ENCODE results near the gene DNAJC5G.

DNA sequence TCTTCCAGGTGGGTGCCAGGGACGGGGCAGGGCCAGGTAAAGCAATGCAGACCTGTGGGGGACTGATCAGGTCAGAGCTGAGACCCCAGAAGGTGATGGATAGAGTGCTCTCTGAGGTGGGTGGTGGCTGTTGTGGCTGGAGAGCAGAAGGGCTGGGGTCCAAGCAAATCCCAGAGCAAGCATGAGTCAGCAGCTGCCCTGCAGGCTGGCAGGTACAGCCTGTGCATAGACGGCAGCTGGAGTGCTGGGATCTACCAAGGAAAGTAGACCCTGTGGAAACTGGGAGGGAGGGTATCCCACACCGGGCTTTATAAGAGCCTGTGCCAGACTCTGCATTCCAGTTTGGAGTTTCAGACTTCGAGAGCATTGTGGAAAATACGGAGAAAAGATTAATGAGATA is 7.7 kb downstream of the DNAJC5G start:
- TF ChIP-seq, protein P1, sequence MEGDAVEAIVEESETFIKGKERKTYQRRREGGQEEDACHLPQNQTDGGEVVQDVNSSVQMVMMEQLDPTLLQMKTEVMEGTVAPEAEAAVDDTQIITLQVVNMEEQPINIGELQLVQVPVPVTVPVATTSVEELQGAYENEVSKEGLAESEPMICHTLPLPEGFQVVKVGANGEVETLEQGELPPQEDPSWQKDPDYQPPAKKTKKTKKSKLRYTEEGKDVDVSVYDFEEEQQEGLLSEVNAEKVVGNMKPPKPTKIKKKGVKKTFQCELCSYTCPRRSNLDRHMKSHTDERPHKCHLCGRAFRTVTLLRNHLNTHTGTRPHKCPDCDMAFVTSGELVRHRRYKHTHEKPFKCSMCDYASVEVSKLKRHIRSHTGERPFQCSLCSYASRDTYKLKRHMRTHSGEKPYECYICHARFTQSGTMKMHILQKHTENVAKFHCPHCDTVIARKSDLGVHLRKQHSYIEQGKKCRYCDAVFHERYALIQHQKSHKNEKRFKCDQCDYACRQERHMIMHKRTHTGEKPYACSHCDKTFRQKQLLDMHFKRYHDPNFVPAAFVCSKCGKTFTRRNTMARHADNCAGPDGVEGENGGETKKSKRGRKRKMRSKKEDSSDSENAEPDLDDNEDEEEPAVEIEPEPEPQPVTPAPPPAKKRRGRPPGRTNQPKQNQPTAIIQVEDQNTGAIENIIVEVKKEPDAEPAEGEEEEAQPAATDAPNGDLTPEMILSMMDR (IDR thresholded peaks at IDR 0.05), result no peak
- TF ChIP-seq EZH2 (IDR thresholded peaks at IDR 0.05; ENCODE audit: borderline replicate concordance, insufficient read depth, low read depth, low read length, poor library complexity, severe bottlenecking), result no peak

Measured in B cell (primary cell).